ENCODE results near the gene CD58. TPM values are rescaled to one million over a fixed set of nuclear protein-coding genes. Genes with fewer than 3 reads are reported as not detected.

The CD58 gene
- total RNA-seq, 1 experiment from 2014 or later: 8.2 TPM

GRCh38 chr1:116485976-116486375, 84.8 kb downstream of the CD58 start:
- BruUV-seq (replicated peaks): no TSS peak
- ChIA-PET CTCF (interaction anchor here (0.8 to 3.9 kb wide), 14 partner anchors 13 to 465 kb away, joined by 3 to 112 read pairs (median 4); no protein-coding TSS in a partner anchor), POLR2A (ENCODE audit: low non-redundant PET) (no interaction called here)
- intact Hi-C loops (cut with micrococcal nuclease; ENCODE audit: unreplicated experiment): loop anchor here (1.0 to 5.0 kb wide), 5 partner anchors 77 to 405 kb away; partner anchors contain the start of gene ATP1A1
- Histone ChIP-seq H3K4me1 (ENCODE audit: insufficient read depth, low read length, poor library complexity, severe bottlenecking) (peaks cover 52% of the 10 kb centered on the region), H3K36me3 (ENCODE audit: insufficient read depth, low read length, poor library complexity, severe bottlenecking) (no peaks in the 10 kb centered on the region), H3K27me3 (replicated peaks; ENCODE audit: insufficient read depth, low read depth, low read length, poor library complexity) (no peaks in the 10 kb centered on the region), H3K4me3 (ENCODE audit: low read depth, low read length, poor library complexity, severe bottlenecking) (no peak overlapping the region), H3K27ac (ENCODE audit: low read depth, low read length, poor library complexity, severe bottlenecking) (peak overlapping the region; percentile 78), H3K9me3 (ENCODE audit: low read depth, low read length, poor library complexity, severe bottlenecking) (no peaks in the 10 kb centered on the region)
- DNase-seq (ENCODE audit: low spot score): no peak
- TF ChIP-seq EZH2 (IDR thresholded peaks at IDR 0.05; ENCODE audit: borderline replicate concordance, low read depth, low read length, poor library complexity, severe bottlenecking): no peak
- no peak for TF ChIP-seq CTCF (conservative IDR thresholded peaks at IDR 0.05; ENCODE audit: low read depth, low read length)

- intact Hi-C loops (cut with micrococcal nuclease; ENCODE audit: unreplicated experiment): loop anchor here (1.0 to 5.0 kb wide), 5 partner anchors 76 to 404 kb away; partner anchors contain the start of gene ATP1A1
- ChIA-PET POLR2A (ENCODE audit: low non-redundant PET) (no interaction called here), CTCF (interaction anchor here (0.5 to 3.9 kb wide), 22 partner anchors 12 to 465 kb away, joined by 3 to 112 read pairs (median 4); no protein-coding TSS in a partner anchor)
- Histone ChIP-seq H3K27ac (ENCODE audit: low read depth, low read length, poor library complexity, severe bottlenecking) (peak overlapping the region; percentile 78), H3K36me3 (ENCODE audit: insufficient read depth, low read length, poor library complexity, severe bottlenecking) (no peaks in the 10 kb centered on the region), H3K4me1 (ENCODE audit: insufficient read depth, low read length, poor library complexity, severe bottlenecking) (peaks cover 44% of the 10 kb centered on the region), H3K9me3 (ENCODE audit: low read depth, low read length, poor library complexity, severe bottlenecking) (no peaks in the 10 kb centered on the region), H3K4me3 (ENCODE audit: low read depth, low read length, poor library complexity, severe bottlenecking) (no peak overlapping the region), H3K27me3 (replicated peaks; ENCODE audit: insufficient read depth, low read depth, low read length, poor library complexity) (no peaks in the 10 kb centered on the region)
- TF ChIP-seq CTCF (conservative IDR thresholded peaks at IDR 0.05; ENCODE audit: low read depth, low read length): peak; percentile 96
- TF ChIP-seq EZH2 (IDR thresholded peaks at IDR 0.05; ENCODE audit: borderline replicate concordance, low read depth, low read length, poor library complexity, severe bottlenecking): no peak
- DNase-seq (ENCODE audit: low spot score): peak; percentile 95
- BruUV-seq (replicated peaks): no TSS peak
Measured at GRCh38 chr1:116485071-116485735, 85.6 kb downstream of the CD58 start.

GRCh38 chr1:116483481-116484309, 87.1 kb downstream of the CD58 start:
- no TSS peak for BruUV-seq (replicated peaks)
- CTCF ChIA-PET: interaction anchor here (1.5 to 3.9 kb wide), 2 partner anchors 11 to 344 kb away, joined by 3 to 112 read pairs; no protein-coding TSS in a partner anchor
- no peak for TF ChIP-seq EZH2 (IDR thresholded peaks at IDR 0.05; ENCODE audit: borderline replicate concordance, low read depth, low read length, poor library complexity, severe bottlenecking)
- TF ChIP-seq CTCF (conservative IDR thresholded peaks at IDR 0.05; ENCODE audit: low read depth, low read length): no peak
- POLR2A ChIA-PET (ENCODE audit: low non-redundant PET): interaction anchor here (0.6 kb wide), 1 partner anchor 68 kb away, joined by 9 read pairs; no protein-coding TSS in a partner anchor
- H3K27ac ChIP-seq (ENCODE audit: low read depth, low read length, poor library complexity, severe bottlenecking): no peak overlapping the region
- H3K4me3 ChIP-seq (ENCODE audit: low read depth, low read length, poor library complexity, severe bottlenecking): no peak overlapping the region
- no peaks in the 10 kb centered on the region for H3K9me3 ChIP-seq (ENCODE audit: low read depth, low read length, poor library complexity, severe bottlenecking)
- no peaks in the 10 kb centered on the region for H3K36me3 ChIP-seq (ENCODE audit: insufficient read depth, low read length, poor library complexity, severe bottlenecking)
- DNase-seq (ENCODE audit: low spot score): no peak
- H3K4me1 ChIP-seq (ENCODE audit: insufficient read depth, low read length, poor library complexity, severe bottlenecking): peaks cover 29% of the 10 kb centered on the region
- intact Hi-C loops (cut with micrococcal nuclease; ENCODE audit: unreplicated experiment): loop anchor here (2.0 kb wide), 1 partner anchor 403 kb away; no protein-coding TSS in a partner anchor
- H3K27me3 ChIP-seq (replicated peaks; ENCODE audit: insufficient read depth, low read depth, low read length, poor library complexity): no peaks in the 10 kb centered on the region

All from A673 (cell line).